GM20000 (cell line): Measurements from ENCODE around the gene ANXA9.

Source experiments
- DNase-seq: peaks from one replicate; pipeline ENCODE4 v3.0.0; 2012; ENCODE audit warnings: low spot score
- TF ChIP-seq, protein P1 (sequence below): IDR thresholded peaks from 2 replicates; pipeline ENCODE4 v1.5.1; 2012; ENCODE audit warnings: mild to moderate bottlenecking, control low read depth; ENCODE audit errors: extremely low read depth, missing control alignments

Gene ANXA9

DNA sequence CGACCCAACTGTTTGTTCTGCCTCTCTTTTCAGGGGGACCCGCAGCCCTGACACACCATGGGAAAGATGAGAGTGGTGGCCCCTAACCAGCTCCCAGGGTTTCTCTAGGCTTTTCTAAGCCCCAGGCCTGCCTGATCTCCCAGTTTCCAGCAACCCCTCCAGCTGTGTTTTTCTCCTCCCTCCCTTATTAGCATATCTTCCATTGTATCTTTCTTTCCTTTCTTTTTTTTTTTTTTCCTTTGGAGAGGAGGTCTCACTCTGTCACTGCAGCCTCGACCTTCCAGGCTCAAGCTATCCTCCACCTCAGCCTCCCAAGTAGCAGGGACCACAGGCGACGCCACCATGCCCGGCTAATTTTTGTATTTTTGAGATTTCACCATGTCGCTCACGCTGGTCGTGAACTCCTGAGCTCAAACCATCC is 5.7 kb upstream of the ANXA9 start:
- DNase-seq: no peak
- TF ChIP-seq, protein P1, sequence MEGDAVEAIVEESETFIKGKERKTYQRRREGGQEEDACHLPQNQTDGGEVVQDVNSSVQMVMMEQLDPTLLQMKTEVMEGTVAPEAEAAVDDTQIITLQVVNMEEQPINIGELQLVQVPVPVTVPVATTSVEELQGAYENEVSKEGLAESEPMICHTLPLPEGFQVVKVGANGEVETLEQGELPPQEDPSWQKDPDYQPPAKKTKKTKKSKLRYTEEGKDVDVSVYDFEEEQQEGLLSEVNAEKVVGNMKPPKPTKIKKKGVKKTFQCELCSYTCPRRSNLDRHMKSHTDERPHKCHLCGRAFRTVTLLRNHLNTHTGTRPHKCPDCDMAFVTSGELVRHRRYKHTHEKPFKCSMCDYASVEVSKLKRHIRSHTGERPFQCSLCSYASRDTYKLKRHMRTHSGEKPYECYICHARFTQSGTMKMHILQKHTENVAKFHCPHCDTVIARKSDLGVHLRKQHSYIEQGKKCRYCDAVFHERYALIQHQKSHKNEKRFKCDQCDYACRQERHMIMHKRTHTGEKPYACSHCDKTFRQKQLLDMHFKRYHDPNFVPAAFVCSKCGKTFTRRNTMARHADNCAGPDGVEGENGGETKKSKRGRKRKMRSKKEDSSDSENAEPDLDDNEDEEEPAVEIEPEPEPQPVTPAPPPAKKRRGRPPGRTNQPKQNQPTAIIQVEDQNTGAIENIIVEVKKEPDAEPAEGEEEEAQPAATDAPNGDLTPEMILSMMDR: no peak

DNA sequence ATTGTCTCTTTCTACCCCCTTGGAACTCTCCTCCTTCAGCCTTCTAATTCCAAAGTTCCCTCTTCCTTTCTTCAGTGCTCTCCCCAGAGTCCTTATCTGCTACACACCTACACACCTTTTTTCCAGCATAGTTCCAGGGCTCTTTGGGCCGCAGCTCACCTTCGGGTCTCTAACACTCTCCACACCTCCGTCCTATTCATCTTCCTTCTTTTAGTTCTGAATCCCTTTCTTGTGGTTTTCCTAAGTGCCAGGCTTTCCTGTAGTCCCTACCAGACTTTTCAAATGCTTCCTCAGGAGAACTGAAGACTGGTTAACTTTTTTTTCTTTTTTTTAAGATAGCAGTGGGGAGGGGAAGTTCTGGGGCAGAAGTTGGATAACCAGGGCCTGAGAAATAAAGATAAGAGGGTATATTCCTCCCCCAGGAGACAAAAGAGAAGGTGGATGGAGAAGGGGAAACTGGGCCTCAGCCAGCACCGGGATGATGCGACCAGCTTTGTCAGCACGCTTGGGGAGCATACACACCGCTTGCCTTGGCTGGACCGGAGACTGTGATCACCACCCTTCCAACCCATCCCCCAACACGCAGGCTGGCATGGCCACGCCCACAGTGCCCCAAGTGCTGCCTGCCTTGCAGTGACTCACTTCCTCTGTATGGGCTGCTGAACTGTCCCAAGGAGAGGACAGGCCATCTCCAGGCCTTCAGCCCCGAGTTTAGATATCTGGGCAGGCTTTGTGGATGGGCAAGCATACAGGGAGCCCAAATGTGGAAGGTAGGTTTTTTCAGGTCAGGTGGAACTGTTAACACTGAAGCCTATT is 5.0 kb upstream of the ANXA9 start:
- TF ChIP-seq, protein P1: no peak
- DNase-seq: no peak

DNA sequence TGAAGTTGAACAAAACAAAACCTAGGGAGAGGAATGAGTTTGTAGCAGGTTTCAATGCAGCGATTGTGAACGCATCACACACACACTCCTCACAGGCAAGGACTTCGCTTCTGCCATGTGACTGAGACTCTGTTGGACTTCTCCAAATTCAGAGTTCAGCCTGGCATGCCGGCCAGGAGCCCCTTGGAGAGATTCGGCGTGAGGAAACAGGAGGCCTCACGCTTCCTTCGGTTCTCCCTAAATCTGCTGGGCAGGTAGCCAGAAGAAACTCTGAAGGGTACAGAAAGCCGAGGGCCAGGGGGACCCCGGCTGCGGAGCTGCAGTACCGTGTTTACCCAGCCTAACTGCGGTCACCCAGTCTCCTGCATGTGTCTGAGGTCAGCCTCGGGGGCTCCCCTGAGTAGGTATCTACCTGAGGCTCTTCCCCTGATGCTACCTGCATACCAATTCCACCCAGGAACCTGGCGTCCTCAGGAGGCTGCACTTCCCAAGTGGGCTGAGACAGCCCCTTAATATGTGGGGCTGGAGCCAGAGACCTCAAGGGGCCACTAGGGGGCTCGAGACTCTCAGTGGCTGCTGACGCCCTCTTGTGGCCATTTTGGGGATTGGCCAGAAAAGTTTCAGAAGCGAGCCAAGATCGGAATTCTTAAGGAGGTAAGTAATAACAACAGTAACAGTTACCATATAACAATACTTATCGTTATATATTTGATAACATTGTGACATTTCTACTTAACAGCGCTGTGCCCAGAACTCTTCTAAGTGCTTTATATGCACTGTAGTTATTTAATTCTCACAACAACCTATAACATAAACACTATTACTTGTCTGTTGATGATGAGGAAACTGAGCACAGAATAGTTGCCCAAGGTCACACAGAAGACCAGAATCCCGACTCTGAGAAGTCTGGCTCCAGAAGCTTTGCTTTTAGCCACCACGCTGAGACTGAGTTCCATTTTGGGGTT is 2.7 kb upstream of the ANXA9 start:
- TF ChIP-seq, protein P1: peak; percentile 100
- peak; percentile 92 for DNase-seq

DNA sequence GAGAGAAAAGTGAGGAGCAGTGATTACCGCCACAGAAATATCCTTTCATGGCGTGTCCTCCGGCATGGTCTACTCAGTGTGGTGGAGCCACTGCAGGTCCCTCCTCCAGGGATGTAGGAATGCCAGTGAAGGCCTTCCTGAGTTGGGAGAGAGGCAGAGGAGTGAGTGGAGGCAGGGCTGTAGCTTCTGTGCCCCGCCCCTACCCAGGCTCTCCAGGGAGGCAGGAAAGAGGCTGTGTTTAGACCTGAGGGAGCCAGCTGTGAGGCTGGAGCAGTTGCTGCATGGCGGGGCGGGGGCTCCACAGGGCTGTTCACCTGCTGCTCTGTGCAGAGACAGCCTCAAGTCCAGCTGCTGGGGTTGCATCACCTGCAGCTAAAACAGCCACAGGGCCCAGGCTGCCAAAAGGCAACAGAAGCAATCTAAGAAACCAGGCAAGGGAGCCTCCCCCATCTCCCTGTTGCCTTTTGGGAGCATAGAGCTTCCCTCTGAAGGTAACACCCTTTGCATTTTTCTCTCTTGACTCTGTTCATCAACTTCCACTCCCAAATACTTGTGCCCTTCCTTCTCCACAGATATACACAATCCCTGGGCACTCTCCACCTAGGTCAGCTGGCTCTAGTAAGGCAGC is 801 bp upstream of the ANXA9 start:
- DNase-seq: no peak
- TF ChIP-seq, protein P1: no peak

DNA sequence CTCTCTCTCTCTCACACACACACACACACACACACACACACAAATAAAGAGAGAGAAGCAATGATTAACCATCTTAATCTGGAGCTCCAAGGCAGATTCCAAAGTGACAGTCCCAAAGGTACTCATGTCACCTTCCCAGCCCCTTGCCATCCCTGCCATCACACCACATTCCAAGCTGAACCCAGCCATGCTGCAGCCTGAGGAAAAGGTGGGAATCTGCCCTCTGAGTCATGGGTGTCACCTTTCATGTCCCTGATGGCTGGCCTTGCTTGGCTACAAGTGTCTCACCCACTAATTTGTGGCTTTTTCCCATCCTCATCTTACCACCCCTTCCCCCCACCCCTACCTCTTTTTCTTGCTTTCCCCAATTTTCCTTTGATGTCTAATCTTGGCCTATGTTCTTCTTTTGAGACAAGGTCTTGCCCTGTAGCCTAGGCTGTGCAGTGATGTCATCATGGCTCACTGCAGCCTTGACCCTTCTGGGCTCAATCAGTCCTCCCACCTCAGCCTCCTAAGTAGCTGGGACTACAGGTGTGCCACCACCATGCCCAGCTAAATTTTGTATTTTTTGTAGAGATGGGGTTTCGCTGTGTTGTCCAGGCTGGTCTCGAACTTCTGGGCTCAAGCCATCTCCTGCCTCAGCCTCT is 3.2 kb downstream of the ANXA9 start:
- DNase-seq: no peak
- TF ChIP-seq, protein P1: no peak

DNA sequence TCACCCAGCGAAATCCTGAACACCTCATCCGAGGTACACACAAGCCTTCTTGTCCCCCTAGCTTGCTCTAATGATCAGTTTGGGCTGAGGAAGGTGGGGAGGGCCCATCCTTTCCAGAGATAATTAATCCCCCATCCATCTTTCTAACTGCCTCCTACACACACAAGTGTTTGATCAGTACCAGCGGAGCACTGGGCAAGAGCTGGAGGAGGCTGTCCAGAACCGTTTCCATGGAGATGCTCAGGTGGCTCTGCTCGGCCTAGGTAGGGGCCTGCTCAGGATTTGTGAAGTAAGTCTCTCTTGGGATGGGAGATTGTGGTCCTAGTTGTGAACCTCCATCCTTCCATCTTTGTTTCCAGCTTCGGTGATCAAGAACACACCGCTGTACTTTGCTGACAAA is 5.8 kb downstream of the ANXA9 start:
- TF ChIP-seq, protein P1: no peak
- DNase-seq: no peak
